ENCODE results near the gene FCGR3B.

- no peak for TF ChIP-seq CTCF (conservative IDR thresholded peaks at IDR 0.05; ENCODE audit: low read depth, low read length)
- no peak for TF ChIP-seq EZH2phosphoT487 (IDR thresholded peaks at IDR 0.05; ENCODE audit: borderline replicate concordance, low read length)
- no peak for TF ChIP-seq EZH2 (IDR thresholded peaks at IDR 0.05; ENCODE audit: low read length, unreplicated experiment)
Measured at GRCh38 chr1:161676441-161676840, 45.5 kb upstream of the FCGR3B start.
